Measurements from ENCODE around the gene OR52J3. TPM values are rescaled to one million over a fixed set of nuclear protein-coding genes. Genes with fewer than 3 reads are reported as not detected.

OR52J3 gene
- total and polyA plus RNA-seq, 10 of the 15 experiments (the other 5 are each of a cell fraction or from before 2014, with no cell fraction given) = not detected

DNA sequence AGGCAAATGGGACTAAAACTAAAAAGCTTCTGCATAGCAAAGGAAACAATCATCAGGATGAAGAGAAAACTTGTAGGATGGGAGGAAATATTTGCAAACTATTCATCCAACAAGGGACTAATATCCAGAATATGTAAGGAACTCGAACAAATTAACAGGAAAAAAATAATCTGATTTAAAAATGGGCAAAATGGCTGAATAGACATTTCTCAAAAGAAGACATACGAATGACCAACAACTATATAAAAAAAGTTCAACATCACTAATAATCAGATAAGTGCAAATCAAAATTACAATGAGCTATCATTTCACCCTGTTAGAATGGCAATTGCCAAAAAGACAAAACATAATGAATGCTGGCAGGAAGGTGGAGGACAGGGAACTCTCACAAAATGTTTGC, 35.1 kb downstream of the OR52J3 start:
- H3K36me3 ChIP-seq (ENCODE audit: control insufficient read depth in 2 of 2, insufficient read depth in 2 of 2, low read length in 1 of 2) = no peaks in the 10 kb centered on the region
- RAD21 ChIA-PET (ENCODE audit: unreplicated experiment) = no interaction called here
- CTCF ChIA-PET = no interaction called here
- no peak overlapping the region for H3K27ac ChIP-seq (ENCODE audit: control insufficient read depth, insufficient read depth)
- H4K20me1 ChIP-seq (ENCODE audit: control insufficient read depth, insufficient read depth) = no peaks in the 10 kb centered on the region
- H3K4me2 ChIP-seq (ENCODE audit: control insufficient read depth, insufficient read depth) = no peak overlapping the region
- 0% methylated on average over 2 of the region's 2 CpGs for WGBS (ENCODE audit: insufficient coverage, insufficient replicate concordance, low lambda C conversion rate, missing lambda C conversion rate)
- no peak overlapping the region for H3K4me3 ChIP-seq
- intact Hi-C loops (cut with micrococcal nuclease; ENCODE audit: unreplicated experiment) (no loop called here), in situ Hi-C loops (cut with MboI) (no loop called here)
- H3K9me3 ChIP-seq (replicated peaks; ENCODE audit: control insufficient read depth, insufficient read depth, low read length) = no peaks in the 10 kb centered on the region
- TF ChIP-seq, protein P1, sequence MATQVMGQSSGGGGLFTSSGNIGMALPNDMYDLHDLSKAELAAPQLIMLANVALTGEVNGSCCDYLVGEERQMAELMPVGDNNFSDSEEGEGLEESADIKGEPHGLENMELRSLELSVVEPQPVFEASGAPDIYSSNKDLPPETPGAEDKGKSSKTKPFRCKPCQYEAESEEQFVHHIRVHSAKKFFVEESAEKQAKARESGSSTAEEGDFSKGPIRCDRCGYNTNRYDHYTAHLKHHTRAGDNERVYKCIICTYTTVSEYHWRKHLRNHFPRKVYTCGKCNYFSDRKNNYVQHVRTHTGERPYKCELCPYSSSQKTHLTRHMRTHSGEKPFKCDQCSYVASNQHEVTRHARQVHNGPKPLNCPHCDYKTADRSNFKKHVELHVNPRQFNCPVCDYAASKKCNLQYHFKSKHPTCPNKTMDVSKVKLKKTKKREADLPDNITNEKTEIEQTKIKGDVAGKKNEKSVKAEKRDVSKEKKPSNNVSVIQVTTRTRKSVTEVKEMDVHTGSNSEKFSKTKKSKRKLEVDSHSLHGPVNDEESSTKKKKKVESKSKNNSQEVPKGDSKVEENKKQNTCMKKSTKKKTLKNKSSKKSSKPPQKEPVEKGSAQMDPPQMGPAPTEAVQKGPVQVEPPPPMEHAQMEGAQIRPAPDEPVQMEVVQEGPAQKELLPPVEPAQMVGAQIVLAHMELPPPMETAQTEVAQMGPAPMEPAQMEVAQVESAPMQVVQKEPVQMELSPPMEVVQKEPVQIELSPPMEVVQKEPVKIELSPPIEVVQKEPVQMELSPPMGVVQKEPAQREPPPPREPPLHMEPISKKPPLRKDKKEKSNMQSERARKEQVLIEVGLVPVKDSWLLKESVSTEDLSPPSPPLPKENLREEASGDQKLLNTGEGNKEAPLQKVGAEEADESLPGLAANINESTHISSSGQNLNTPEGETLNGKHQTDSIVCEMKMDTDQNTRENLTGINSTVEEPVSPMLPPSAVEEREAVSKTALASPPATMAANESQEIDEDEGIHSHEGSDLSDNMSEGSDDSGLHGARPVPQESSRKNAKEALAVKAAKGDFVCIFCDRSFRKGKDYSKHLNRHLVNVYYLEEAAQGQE (IDR thresholded peaks at IDR 0.05; ENCODE audit: low read depth, low read length) = no peak
- no peak for TF ChIP-seq SMAD1 (IDR thresholded peaks at IDR 0.05; ENCODE audit: low read depth, partially characterized antibody)
- no peak for TF ChIP-seq WRNIP1 (IDR thresholded peaks at IDR 0.05; ENCODE audit: borderline replicate concordance, low read depth, low read length)
- TF ChIP-seq DPF2 (IDR thresholded peaks at IDR 0.05) = no peak
- DNase-seq (ENCODE audit: low read depth, low spot score) (no peak), ATAC-seq (no peak), FAIRE-seq (no peak)
- H2AFZ ChIP-seq (ENCODE audit: control insufficient read depth, low read depth, low read length) = no peak overlapping the region
- SMC1A ChIA-PET (ENCODE audit: uncharacterized antibody, unreplicated experiment) = no interaction called here
- H3K9ac ChIP-seq (ENCODE audit: control insufficient read depth, insufficient read depth, low read length) = no peak overlapping the region
- no peaks in the 10 kb centered on the region for H3K27me3 ChIP-seq (replicated peaks in 1 of 2; ENCODE audit: control insufficient read depth in 2 of 2, insufficient read depth in 2 of 2, low read length in 1 of 2)
- H3K79me2 ChIP-seq (ENCODE audit: control insufficient read depth, insufficient read depth, low read length) = no peaks in the 10 kb centered on the region
- H3K4me1 ChIP-seq (ENCODE audit: control insufficient read depth, insufficient read depth, low read length) = no peaks in the 10 kb centered on the region
- BruUV-seq (replicated peaks) = no TSS peak
- POLR2A ChIA-PET = no interaction called here

DNA sequence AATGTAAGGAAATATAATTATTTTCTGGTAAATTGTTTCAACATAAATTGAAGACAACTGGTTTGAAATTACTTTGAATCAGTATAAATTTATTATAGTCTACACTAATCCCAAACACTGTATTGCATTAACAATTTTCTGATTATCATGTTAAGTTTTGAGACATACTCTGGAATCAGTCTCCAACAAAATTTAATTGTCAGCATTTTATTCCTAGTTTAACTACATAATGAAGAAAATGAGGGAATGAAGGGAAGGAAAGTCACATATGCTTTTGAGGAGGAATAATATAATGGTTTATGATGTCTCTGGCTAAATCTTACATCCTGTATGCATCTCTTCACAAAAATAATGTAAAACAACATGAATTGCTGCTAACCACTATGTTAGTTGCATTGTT, 37.3 kb downstream of the OR52J3 start:
- in situ Hi-C loops (cut with MboI) = no loop called here

More for the DNA sequence above, 37.3 kb downstream of the OR52J3 start:
- ChIA-PET CTCF (no interaction called here), RAD21 (ENCODE audit: unreplicated experiment) (no interaction called here), POLR2A (no interaction called here), SMC1A (ENCODE audit: uncharacterized antibody, unreplicated experiment) (no interaction called here)
- no peak for TF ChIP-seq BACH1 (IDR thresholded peaks at IDR 0.05; ENCODE audit: borderline replicate concordance)
- H4K20me1 ChIP-seq (ENCODE audit: control insufficient read depth, insufficient read depth) = no peaks in the 10 kb centered on the region
- H3K4me3 ChIP-seq = no peak overlapping the region
- no peaks in the 10 kb centered on the region for H3K27me3 ChIP-seq (replicated peaks in 1 of 2; ENCODE audit: control insufficient read depth in 2 of 2, insufficient read depth in 2 of 2, low read length in 1 of 2)
- no peaks in the 10 kb centered on the region for H3K36me3 ChIP-seq (ENCODE audit: control insufficient read depth in 2 of 2, insufficient read depth in 2 of 2, low read length in 1 of 2)
- intact Hi-C loops (cut with micrococcal nuclease; ENCODE audit: unreplicated experiment) = no loop called here
- no peak overlapping the region for H3K4me2 ChIP-seq (ENCODE audit: control insufficient read depth, insufficient read depth)
- H3K4me1 ChIP-seq (ENCODE audit: control insufficient read depth, insufficient read depth, low read length) = no peaks in the 10 kb centered on the region
- no peak overlapping the region for H2AFZ ChIP-seq (ENCODE audit: control insufficient read depth, low read depth, low read length)
- ATAC-seq (no peak), DNase-seq (ENCODE audit: low read depth, low spot score) (no peak), FAIRE-seq (no peak)
- no TSS peak for BruUV-seq (replicated peaks)
- no peaks in the 10 kb centered on the region for H3K79me2 ChIP-seq (ENCODE audit: control insufficient read depth, insufficient read depth, low read length)
- H3K27ac ChIP-seq (ENCODE audit: control insufficient read depth, insufficient read depth) = no peak overlapping the region
- H3K9me3 ChIP-seq (replicated peaks; ENCODE audit: control insufficient read depth, insufficient read depth, low read length) = no peaks in the 10 kb centered on the region
- H3K9ac ChIP-seq (ENCODE audit: control insufficient read depth, insufficient read depth, low read length) = no peak overlapping the region
